ENCODE measurements around the gene TXNRD2.

The TXNRD2 gene

GRCh38 chr22:19979712-19980493, 38.3 kb upstream of the TXNRD2 start:
- no peak for DNase-seq

GRCh38 chr22:19978748-19979147, 37.1 kb upstream of the TXNRD2 start:
- DNase-seq: no peak

GRCh38 chr22:19977296-19978243, 36.0 kb upstream of the TXNRD2 start:
- DNase-seq: no peak

GRCh38 chr22:19976671-19977070, 35.1 kb upstream of the TXNRD2 start:
- no peak for DNase-seq

- no peak for DNase-seq
Observed at GRCh38 chr22:19975707-19976035, 34.1 kb upstream of the TXNRD2 start.

GRCh38 chr22:19974935-19975706, 33.5 kb upstream of the TXNRD2 start:
- no peak for DNase-seq

GRCh38 chr22:19974268-19974861, 32.7 kb upstream of the TXNRD2 start:
- DNase-seq: peak; percentile 38

GRCh38 chr22:19973551-19974267, 32.1 kb upstream of the TXNRD2 start:
- DNase-seq: no peak

GRCh38 chr22:19972652-19973550, 31.3 kb upstream of the TXNRD2 start:
- no peak for DNase-seq

GRCh38 chr22:19972251-19972650, 30.6 kb upstream of the TXNRD2 start:
- DNase-seq: no peak

- DNase-seq: no peak
Observed at GRCh38 chr22:19971276-19972124, 29.9 kb upstream of the TXNRD2 start.

- peak; percentile 45 for DNase-seq
Observed at GRCh38 chr22:19970479-19971275, 29.1 kb upstream of the TXNRD2 start.

- no peak for DNase-seq
Observed at GRCh38 chr22:19970031-19970478, 28.4 kb upstream of the TXNRD2 start.

GRCh38 chr22:19969141-19969928, 27.7 kb upstream of the TXNRD2 start:
- no peak for DNase-seq

GRCh38 chr22:19968450-19968891, 26.9 kb upstream of the TXNRD2 start:
- DNase-seq: no peak

- no peak for DNase-seq
Observed at GRCh38 chr22:19967850-19968449, 26.3 kb upstream of the TXNRD2 start.

Measured in fibroblast of skin of abdomen (primary cell).